Measurements from ENCODE around the gene ABLIM1. TPM values are rescaled to one million over a fixed set of nuclear protein-coding genes. Genes with fewer than 3 reads are reported as not detected.

Gene ABLIM1
- total RNA-seq, 1 donor from 2014 or later = 30.2 TPM

DNA sequence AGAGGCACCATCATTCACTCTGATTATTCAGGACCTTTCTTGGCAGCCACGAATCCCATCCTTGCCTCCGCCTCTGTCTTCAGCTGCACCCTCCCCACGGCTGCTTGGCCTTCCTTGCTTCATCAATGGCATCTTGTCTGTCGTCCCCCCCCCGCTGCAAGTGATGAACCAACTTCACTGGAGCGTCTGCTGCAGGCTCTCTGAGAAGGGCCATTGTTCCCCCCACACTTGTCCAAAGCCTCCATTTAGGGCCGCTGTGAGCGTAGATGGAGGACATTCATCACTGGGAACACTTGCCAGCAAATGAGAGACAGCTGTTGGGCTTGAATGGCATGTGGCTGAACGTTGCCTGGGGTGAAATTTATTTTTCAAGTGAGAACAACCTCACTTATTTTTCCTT is 273.9 kb downstream of the ABLIM1 start:
- TF ChIP-seq CTCF (conservative IDR thresholded peaks at IDR 0.05; ENCODE audit: low read depth, low read length) = no peak
- no peak overlapping the region for H3K4me3 ChIP-seq (ENCODE audit: low read depth, low read length)
- no peak for DNase-seq (ENCODE audit: low read depth)

Other genes starting within 250 kb of the ABLIM1 start
- gene FHIP2A, start 163.5 kb upstream of the ABLIM1 start, total RNA-seq = 10.5 and 11.6 TPM in 2 replicates